GM21423 (cell line): ENCODE measurements around the gene FAM228A.
"Not testable (repeated sequence)": the region's sequence is repeated elsewhere in the genome, so short reads cannot be mapped to it uniquely, and the experiment has no call there.

Source experiments
- ATAC-seq: cut with Tn5 transposase; IDR thresholded peaks from one replicate; pipeline ENCODE4 v1.9.1; 2021; ENCODE audit warnings: mild to moderate bottlenecking, moderate library complexity; ENCODE audit not compliant: unreplicated experiment

FAM228A gene

DNA sequence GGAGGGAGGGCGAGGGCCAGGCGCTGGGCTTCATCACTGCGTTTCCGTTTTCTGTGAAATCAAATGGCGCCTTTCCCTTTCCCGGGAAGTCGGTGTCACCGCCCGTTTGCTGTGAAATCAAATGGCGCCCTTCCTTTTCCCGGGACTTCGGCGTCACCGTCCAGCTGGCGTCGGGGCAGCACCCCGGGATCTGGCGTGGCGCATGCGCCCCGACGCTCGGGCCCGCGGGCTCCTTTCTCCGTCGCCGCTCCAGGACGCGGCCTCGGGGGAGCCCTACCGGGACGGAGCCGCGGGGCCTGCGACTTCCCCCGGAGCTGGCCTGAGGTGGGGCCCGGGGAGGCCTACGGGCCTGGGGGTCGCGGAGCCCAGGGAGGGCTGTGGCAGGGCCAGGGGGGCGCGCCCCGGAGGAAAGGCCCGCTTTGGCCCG lies at the start of gene FAM228A:
Gene FAM228A (plus strand): TSS at position 203 of the 427 bp plus-strand sequence. CDS start 428 bp downstream, outside the sequence.
- no peak for ATAC-seq

- ATAC-seq: no peak
Observed at GRCh38 chr2:24125956-24126355, 48.9 kb upstream of the FAM228A start.

DNA sequence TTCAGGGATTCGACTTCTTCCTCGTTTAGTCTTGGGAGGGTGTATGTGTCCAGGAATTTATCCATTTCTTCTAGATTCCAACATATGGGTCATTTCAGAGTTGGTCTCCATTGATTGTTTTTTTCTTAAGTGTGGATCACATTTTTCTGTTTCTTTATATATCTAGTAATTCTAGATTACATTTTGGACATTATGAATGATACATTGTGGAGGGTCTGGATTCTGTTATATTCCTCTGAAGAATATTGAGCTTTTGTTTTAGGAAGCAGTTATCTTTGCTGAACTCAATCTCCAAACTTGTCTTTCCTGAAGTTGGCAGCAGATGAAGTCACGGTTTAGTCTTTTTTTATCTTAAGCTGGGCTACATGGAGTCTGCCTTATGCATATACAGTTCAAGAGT lies 42.3 kb upstream of the FAM228A start:
- ATAC-seq: no peak

GRCh38 chr2:24140305-24140704 lies 34.5 kb upstream of the FAM228A start:
- not testable (repeated sequence) for ATAC-seq

DNA sequence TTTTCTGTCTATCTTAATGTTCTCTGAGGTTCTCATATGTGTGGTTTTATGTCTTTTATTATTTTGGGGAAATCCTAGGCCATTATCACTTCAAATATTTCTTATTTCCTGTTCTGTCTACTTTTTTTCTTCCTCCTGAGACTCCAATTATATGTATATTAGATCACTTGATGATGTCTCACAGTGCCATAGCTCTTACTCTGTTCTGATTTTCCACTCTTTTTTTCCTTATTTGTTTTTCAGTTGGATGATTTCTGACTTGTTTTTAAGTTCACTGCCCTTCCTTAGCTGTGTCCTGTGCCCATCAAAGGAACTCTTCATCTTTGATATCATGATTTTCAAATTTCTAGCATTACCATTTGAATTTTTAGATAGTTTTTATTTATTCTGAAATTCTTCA lies 27.5 kb upstream of the FAM228A start:
- no peak for ATAC-seq

- ATAC-seq: no peak
Observed at GRCh38 chr2:24152413-24153197, 22.2 kb upstream of the FAM228A start.

GRCh38 chr2:24153478-24153877 lies 21.4 kb upstream of the FAM228A start:
- ATAC-seq: no peak

- no peak for ATAC-seq
Observed at GRCh38 chr2:24158131-24158530, 16.7 kb upstream of the FAM228A start.

GRCh38 chr2:24159708-24160107 lies 15.1 kb upstream of the FAM228A start:
- ATAC-seq: no peak

DNA sequence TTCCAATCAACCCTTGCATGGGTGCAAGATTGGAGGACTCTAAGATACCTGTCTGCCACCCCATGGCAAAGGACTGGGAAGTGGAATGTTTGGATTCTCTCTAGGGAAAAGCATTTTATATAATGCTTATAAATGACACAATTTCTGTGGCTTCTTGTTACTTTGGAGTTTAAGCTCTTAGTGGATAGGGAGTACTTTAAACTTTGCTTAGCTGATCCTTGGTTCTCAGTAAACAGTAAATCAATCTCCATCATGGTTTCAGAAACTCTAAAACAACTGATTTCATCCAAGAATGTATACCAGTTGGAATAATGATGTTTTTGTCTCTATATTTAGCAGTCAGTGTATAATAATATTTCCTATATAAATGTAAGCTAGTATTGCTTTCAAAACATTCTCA lies 14.1 kb upstream of the FAM228A start:
- no peak for ATAC-seq

DNA sequence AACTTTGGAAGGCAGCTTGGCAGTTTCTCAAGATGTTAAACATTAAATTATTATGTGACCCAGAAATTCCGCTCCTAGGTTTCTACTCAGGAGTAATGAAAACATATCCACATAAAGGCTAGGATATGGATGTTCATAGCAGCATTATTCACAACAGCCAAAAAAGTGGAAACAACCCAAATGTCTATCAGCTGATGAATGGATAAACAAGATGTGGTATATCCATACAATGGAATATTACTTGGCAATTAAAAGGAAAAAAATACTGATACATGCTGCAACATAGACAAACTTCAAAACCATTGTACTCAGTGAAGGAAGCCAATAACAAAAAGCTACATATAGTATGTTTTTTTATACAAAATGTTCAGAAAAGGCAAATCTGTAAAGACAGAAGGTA lies 12.4 kb upstream of the FAM228A start:
- no peak for ATAC-seq

DNA sequence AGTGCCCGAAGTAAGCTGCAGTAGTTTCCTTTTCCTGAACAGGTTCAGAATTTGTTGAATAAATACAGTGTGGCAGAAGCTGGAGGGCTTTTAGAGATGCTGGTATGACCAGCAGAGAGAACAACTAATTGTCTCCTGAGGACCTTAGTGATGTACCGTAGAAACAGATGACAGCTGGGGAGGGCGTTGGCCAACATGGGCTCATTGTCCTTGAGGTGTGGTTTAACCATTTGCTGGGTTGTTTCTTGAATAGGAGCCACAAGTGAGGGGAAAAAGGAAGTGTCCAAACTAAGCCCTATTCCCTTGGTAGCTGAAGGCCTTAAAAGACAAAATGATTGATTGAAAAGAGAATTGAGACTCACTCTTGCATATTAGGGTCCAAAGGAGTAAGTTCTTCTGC lies 11.7 kb upstream of the FAM228A start:
- no peak for ATAC-seq

DNA sequence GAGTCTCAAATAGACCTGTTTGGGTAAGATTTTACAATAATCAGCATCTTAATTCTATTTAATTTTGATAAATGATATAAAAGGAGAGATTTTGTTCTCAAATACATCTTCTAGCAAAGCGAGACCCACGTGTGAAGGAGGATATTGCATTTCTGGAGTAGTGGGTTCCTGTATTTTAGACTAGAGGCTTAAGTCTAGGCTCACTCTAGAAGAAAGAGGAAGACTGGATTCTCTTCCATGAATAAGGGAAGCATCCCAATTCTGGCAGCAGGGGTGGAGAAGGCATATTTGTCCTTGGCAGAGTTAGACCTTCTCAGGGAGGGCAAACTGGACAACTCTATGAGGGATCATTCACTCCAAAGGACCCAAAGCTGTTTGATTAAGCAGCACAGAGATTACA lies 11.3 kb upstream of the FAM228A start:
- no peak for ATAC-seq

- peak; percentile 55 for ATAC-seq
Observed at GRCh38 chr2:24164416-24164973, 10.4 kb upstream of the FAM228A start.

- ATAC-seq: no peak
Observed at GRCh38 chr2:24169023-24169422, 5.8 kb upstream of the FAM228A start.

DNA sequence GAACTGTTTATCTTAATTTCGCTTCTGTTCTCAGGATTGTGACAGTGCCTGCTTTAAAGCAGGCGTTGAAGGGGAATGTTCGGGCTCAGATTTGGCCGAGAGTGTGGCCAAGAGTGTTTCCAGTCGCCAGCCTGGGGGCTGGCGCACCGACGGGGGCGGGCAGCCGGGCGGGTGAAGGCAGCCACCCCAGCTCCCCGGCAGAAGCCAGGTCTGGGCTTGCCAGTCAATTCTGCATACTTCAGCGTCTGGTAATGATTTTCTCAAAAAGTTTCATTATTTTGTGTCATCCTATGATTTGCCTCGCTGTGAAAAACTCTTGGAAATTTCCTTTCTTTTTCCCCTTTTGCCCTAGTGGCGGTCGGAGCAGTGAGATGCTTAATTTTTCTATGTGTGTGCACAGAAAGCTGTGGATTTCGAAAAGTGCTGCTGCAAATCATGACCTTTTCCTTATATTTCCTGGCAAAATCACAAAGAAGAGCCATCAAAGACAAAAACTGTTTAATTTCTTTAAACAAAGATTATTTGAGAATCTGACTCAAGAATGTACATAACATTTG lies 856 bp downstream of the FAM228A start:
- ATAC-seq: no peak

DNA sequence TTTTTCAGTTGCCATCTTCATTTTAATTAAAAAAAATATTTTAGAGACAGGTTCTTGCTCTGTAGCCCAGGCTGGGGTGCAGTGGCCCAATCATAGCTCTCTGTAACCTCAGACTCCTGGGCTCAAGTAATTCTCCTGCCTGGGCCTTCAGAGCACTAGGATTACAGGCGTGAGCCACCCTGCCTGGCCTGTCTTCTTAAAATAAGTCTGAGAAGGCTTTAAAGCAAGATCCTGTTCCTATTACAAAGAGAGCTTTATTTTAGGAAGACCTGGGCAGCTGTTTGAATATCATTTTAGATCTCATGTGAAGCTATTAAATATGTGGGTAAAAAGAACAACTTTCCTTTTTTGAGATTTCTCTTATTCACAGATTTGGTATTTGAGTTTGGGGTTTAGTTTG lies 1.5 kb downstream of the FAM228A start:
- ATAC-seq: no peak

- peak; percentile 59 for ATAC-seq
Observed at GRCh38 chr2:24179683-24180082, 4.8 kb downstream of the FAM228A start.

DNA sequence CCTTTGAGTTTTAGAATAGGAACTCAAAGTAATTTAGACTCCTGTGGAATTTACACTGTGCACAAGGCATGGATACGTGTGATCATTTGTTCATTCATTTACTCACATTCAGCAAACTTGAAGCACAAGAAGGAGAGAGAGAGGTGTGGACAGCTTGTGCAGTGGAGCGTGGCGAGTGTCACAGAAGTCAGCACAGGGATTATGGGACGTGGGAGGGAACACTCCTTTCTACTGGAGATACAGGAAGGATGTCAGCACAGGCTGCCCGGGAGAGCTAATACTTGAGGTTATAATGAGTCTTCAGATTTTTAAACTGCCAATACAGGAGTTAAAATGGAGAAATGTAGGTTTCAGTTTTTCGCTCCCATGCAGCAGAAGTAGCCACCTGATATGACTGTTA lies 7.0 kb downstream of the FAM228A start:
- no peak for ATAC-seq

DNA sequence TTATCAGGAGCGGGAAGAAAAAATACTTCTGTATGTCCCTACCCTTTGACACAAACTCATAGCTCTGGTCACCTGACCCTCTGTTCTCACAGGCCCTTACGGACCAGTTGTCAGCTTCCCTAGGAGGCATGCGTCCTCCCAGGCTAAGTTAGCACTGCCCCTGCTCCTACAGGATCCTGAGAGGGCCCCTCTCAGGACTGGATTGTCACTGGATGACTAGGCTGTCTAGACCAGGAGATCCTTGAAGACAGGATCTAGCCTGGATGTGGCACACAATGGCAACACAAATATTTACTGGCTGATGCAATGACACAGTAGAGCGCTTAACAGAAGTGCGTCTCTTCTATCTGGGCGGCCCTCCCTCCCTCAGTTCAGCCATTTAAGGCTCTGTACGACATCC lies 7.7 kb downstream of the FAM228A start:
- no peak for ATAC-seq

- no peak for ATAC-seq
Observed at GRCh38 chr2:24183366-24184069, 8.7 kb downstream of the FAM228A start.

DNA sequence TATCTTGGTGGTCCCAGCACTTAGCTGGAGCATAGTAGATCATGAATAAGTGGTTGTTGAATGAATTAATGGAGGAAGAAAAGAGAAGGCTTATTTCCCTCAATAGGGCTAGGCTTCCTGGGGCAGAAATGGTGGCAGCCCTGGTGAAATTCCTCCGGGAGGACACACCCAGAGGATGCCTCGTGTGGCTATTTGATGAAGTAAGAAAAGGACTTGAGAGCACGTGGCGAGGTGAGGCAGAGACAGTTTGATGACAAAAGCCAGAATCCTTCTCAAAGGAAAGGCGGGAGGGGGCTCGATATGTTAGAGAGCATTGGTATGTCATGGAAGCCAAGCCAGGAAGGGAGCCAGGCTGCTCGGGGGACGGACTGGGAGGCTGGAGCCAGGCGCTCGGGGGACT lies 14.7 kb downstream of the FAM228A start:
- no peak for ATAC-seq
